BLaER1 (cell line): ENCODE results near the gene NSUN6.

Source experiments
- H3K27ac ChIP-seq: shearing (Covaris generic); formaldehyde crosslinking; 2 replicates; pipeline ENCODE4 v1.8.1; 2022
- H3K27me3 ChIP-seq: shearing (Covaris generic); formaldehyde crosslinking; 2 replicates; pipeline ENCODE4 v1.8.1; 2022
- H3K36me3 ChIP-seq: shearing (Covaris generic); formaldehyde crosslinking; 2 replicates; pipeline ENCODE4 v1.8.1; 2022
- H3K4me1 ChIP-seq: shearing (Covaris generic); formaldehyde crosslinking; 2 replicates; pipeline ENCODE4 v1.8.1; 2022
- H3K4me2 ChIP-seq: shearing (Covaris generic); formaldehyde crosslinking; 2 replicates; pipeline ENCODE4 v1.8.1; 2022
- H3K4me3 ChIP-seq: shearing (Covaris generic); formaldehyde crosslinking; 2 replicates; pipeline ENCODE4 v1.8.1; 2022
- H3K9ac ChIP-seq: shearing (Covaris generic); formaldehyde crosslinking; 2 replicates; pipeline ENCODE4 v1.8.1; 2022
- H3K9me3 ChIP-seq: shearing (Covaris generic); formaldehyde crosslinking; 2 replicates; pipeline ENCODE4 v1.8.1; 2022
- H4K20me1 ChIP-seq: shearing (Covaris generic); formaldehyde crosslinking; 2 replicates; pipeline ENCODE4 v1.8.1; 2022
- Cebpa-rat ChIP-seq: shearing (Covaris generic); IDR thresholded peaks from 2 replicates; pipeline ENCODE4 v1.8.1; 2022

NSUN6 gene, protein sequence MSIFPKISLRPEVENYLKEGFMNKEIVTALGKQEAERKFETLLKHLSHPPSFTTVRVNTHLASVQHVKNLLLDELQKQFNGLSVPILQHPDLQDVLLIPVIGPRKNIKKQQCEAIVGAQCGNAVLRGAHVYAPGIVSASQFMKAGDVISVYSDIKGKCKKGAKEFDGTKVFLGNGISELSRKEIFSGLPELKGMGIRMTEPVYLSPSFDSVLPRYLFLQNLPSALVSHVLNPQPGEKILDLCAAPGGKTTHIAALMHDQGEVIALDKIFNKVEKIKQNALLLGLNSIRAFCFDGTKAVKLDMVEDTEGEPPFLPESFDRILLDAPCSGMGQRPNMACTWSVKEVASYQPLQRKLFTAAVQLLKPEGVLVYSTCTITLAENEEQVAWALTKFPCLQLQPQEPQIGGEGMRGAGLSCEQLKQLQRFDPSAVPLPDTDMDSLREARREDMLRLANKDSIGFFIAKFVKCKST

DNA sequence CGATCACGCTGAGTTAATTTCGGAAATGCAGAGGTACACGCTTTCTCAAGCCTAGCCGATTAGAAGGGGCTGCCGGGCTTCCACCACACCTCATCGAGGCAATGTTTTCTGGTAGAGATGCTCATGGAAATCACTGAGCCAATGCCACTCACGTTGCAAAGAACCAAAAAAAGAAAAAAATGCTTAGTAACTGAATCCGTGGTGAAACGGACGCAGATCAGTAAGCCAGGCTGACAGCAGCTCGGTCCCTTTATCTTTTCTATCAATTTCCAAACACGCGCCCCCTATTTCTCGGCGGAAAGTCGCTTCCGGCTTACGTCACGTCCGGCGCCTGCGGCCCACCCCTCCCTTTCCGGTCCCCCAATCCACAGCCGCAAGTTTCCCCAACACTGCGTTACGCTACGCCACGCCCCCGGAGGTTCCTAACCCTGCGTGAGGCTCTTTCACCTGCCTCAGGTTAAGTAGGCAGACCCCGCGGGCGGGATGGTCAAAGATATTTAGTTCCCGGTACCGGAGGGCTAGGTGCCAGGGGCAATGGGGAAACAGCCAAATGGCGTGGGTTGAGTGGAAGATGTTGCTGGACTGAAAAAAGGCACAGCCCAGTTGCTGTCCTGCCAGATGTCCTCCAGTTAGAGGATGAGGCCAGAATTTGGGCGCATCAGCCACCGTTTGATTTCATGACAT lies at the start of gene NSUN6:
NSUN6 (minus strand) TSS at position 264 of the 684 bp plus-strand sequence. CDS start 384 bp downstream, outside the sequence.
- H3K27ac ChIP-seq = peak within 1 kb of the TSS; percentile 78
- TF ChIP-seq Cebpa-rat = no peak

DNA sequence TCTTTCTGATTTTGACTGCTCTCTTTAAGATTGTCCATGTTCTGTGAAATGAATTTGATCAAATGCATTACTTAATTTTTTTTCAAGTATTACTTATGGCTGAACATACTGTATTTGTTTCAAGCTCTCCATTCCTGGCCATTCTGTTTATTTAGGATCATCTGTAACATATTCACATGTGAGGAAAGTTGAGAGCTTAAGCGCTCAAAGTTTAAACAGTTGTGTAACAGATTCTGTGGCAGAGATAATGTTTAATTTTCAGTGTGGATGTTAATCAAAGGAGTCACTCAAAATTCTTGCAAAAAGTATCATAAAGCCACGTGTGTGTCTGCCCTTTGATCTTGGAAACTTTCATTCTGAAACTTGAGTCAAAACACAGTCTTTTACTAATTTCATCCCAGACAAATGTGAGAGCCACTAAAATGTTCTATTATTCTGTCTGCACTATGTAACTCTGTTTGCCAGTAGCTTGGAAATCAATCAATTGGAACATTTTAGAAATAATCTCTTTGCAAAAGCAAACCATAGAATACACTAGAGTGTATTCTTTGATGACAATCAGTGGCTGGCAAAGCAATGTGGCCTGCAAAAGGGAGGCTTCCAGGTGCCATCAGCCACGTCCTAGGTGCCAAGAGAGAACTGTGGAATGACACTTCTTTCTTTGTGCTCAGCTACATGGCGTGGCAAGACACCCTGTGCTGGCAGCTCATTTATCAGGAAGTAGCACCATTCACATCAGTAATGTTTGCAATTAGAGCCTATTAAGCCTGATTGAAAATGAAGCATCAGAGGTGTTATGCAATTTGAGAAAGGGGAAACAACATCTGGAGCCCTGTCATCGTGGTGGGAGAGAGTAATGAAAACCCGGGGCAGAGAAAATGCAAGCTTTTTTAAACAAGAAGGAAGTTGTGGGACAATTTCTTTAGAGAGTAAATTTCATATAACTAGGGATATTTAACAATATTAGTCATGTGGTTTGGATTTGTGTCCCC lies 48.8 kb upstream of the NSUN6 start:
- no peak overlapping the region for H3K4me3 ChIP-seq
- H3K4me1 ChIP-seq = no peaks in the 10 kb centered on the region
- no peaks in the 10 kb centered on the region for H4K20me1 ChIP-seq
- no peaks in the 10 kb centered on the region for H3K27me3 ChIP-seq
- H3K4me2 ChIP-seq = no peak overlapping the region
- H3K36me3 ChIP-seq = no peaks in the 10 kb centered on the region
- no peak overlapping the region for H3K9ac ChIP-seq
- no peak overlapping the region for H3K27ac ChIP-seq
- no peak for TF ChIP-seq Cebpa-rat
- no peaks in the 10 kb centered on the region for H3K9me3 ChIP-seq

More for the DNA sequence above, at the start of gene NSUN6:
- Histone ChIP-seq H3K36me3 (peaks cover 12% of the 10 kb centered on the region), H3K4me2 (peak within 1 kb of the TSS; percentile 86), H3K27me3 (no peaks in the 10 kb centered on the region), H3K9ac (peak within 1 kb of the TSS; percentile 80), H3K9me3 (no peaks in the 10 kb centered on the region), H3K4me3 (peak within 1 kb of the TSS; percentile 79), H4K20me1 (no peaks in the 10 kb centered on the region), H3K4me1 (peaks cover 34% of the 10 kb centered on the region)

DNA sequence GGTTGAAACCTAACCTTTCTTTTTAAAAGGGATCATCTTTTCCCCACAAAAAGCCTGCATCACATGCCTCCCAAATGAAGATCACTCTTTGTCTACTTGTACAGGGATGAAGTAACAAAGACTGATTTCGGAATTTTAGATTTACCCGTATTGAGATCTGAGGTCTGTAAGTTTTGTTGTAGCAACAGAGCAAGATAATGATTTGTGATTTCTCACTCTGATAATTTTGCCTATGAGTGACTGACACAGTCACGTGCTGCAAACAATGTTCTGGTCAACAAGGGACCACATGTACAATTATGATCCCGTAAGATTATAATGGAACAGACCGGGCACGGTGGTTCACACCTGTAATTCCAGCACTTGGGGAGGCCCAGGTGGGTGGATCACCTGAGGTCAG lies 39.2 kb upstream of the NSUN6 start:
- Histone ChIP-seq H3K4me1 (no peaks in the 10 kb centered on the region), H3K36me3 (no peaks in the 10 kb centered on the region), H3K9ac (no peak overlapping the region), H3K27me3 (no peaks in the 10 kb centered on the region), H3K27ac (no peak overlapping the region), H3K9me3 (no peaks in the 10 kb centered on the region), H3K4me2 (no peak overlapping the region), H4K20me1 (no peaks in the 10 kb centered on the region), H3K4me3 (no peak overlapping the region)
- no peak for TF ChIP-seq Cebpa-rat

DNA sequence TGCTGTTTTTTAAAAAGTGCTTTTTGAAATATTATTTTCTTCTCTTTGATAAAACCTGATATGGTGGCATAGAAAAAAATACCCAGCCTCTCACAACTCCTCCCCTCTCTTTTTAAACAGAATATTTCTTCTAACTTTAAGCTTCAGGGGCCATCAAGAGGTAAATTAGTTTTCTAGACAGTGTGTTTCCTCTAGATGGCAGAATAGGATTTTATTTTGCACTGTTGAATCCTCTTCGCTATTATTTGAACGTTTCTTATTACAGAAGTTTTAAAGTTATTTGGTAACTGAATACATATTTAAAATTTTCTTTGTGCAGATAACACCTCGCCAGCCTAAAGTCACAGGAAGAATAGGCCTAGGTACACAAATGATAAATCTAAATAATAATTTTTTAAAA lies 38.1 kb upstream of the NSUN6 start:
- Histone ChIP-seq H3K9me3 (no peaks in the 10 kb centered on the region), H3K4me2 (no peak overlapping the region), H3K9ac (no peak overlapping the region), H3K4me3 (no peak overlapping the region), H3K4me1 (no peaks in the 10 kb centered on the region), H3K27ac (no peak overlapping the region), H3K36me3 (no peaks in the 10 kb centered on the region), H3K27me3 (no peaks in the 10 kb centered on the region), H4K20me1 (no peaks in the 10 kb centered on the region)
- no peak for TF ChIP-seq Cebpa-rat

DNA sequence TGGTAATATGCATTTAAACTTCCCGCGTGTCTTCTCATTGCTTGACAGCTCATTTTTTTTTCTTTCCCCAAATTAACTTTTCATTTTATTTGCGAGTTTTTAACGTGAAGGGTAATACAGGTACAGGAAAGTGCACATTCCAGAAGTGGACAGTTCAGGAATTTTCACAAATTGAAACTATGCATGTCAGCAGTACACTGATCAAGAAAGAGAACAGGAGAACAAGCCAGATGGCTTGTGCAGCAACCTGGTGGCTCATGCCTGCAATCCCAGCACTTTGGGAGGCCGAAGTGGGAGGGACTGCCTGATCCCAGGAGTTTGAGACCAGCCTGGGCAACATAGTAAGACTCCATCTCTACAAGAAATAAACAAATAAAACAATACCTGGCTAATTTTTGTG lies 36.3 kb upstream of the NSUN6 start:
- TF ChIP-seq Cebpa-rat = no peak
- H3K9me3 ChIP-seq = no peaks in the 10 kb centered on the region
- peaks cover 4% of the 10 kb centered on the region; the same call in 1 of the 2 replicates for H3K36me3 ChIP-seq
- H3K4me1 ChIP-seq = no peaks in the 10 kb centered on the region
- H3K27me3 ChIP-seq = no peaks in the 10 kb centered on the region
- H4K20me1 ChIP-seq = no peaks in the 10 kb centered on the region
- H3K9ac ChIP-seq = no peak overlapping the region
- no peak overlapping the region for H3K4me3 ChIP-seq
- H3K4me2 ChIP-seq = no peak overlapping the region
- no peak overlapping the region for H3K27ac ChIP-seq

DNA sequence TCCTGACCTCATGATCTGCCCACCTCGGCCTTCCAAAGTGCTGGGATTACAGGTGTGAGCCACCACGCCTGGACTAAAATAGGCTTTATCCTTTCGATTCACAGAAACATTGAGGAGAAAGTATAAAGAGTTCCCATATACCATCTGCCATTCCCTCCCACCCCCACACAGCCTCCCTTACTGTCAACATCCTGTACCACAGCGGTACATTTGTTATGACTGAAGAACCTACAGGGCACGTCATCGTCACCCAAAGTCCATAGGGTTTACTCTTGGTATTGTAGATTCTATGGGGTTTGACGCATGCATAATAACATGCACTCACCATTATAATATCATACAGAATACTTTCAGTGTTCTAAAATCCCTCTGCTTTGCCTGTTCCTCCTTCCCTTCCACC lies 35.8 kb upstream of the NSUN6 start:
- Histone ChIP-seq H3K27ac (no peak overlapping the region), H3K9ac (no peak overlapping the region), H3K27me3 (no peaks in the 10 kb centered on the region), H3K4me1 (no peaks in the 10 kb centered on the region), H4K20me1 (no peaks in the 10 kb centered on the region), H3K9me3 (no peaks in the 10 kb centered on the region), H3K36me3 (peaks cover 8% of the 10 kb centered on the region; the same call in 1 of the 2 replicates), H3K4me2 (no peak overlapping the region), H3K4me3 (no peak overlapping the region)
- TF ChIP-seq Cebpa-rat = no peak

DNA sequence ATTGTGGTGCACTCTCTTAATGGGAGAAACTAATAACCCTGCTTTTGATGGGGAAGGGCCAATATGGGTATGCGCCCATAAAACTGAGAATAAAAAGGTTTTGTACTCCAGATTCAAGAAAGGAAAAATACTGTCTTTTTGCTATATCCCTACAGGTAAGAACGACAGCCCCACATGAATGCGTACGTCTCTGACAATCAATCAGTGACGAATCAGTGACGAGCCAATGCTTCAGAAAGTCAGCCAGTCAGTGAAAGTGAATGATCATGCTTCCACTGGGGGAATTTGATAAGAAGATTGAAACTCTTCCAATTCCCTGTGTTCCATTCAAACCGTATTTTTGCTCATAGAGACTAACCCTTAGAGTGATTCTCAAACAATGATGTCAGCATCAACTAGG lies 34.2 kb upstream of the NSUN6 start:
- Histone ChIP-seq H3K4me2 (no peak overlapping the region), H3K4me3 (no peak overlapping the region), H3K27ac (no peak overlapping the region), H3K36me3 (peaks cover 23% of the 10 kb centered on the region), H3K9me3 (no peaks in the 10 kb centered on the region), H3K9ac (no peak overlapping the region), H3K4me1 (no peaks in the 10 kb centered on the region), H3K27me3 (no peaks in the 10 kb centered on the region), H4K20me1 (0 out of 2 replicates have a peak, but pooled peaks cover 7% of the 10 kb centered on the region)
- no peak for TF ChIP-seq Cebpa-rat

DNA sequence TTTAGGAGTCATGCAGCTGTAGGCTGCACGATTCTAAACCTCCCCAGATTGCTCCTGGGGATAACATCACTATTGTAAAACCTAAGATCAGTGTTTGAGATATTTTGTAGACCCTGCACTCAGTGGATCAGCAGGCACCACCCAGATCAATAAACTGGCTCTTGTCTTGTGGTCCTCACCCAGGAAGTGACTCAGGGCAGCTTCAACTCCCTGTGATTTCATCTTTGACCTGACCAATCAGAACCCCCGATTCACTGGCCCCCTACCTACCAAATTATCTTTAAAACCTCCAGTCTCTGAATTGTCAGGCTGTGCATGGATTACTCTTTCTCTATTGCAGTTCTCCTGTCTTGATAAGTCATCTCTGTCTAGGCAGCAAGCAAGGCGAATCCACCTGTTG lies 33.6 kb upstream of the NSUN6 start:
- no peak overlapping the region for H3K9ac ChIP-seq
- H3K9me3 ChIP-seq = no peaks in the 10 kb centered on the region
- TF ChIP-seq Cebpa-rat = no peak
- peaks cover 23% of the 10 kb centered on the region for H3K36me3 ChIP-seq
- no peak overlapping the region for H3K4me3 ChIP-seq
- H3K4me1 ChIP-seq = no peaks in the 10 kb centered on the region
- H3K4me2 ChIP-seq = no peak overlapping the region
- H4K20me1 ChIP-seq = 0 out of 2 replicates have a peak, but pooled peaks cover 7% of the 10 kb centered on the region
- no peak overlapping the region for H3K27ac ChIP-seq
- no peaks in the 10 kb centered on the region for H3K27me3 ChIP-seq

DNA sequence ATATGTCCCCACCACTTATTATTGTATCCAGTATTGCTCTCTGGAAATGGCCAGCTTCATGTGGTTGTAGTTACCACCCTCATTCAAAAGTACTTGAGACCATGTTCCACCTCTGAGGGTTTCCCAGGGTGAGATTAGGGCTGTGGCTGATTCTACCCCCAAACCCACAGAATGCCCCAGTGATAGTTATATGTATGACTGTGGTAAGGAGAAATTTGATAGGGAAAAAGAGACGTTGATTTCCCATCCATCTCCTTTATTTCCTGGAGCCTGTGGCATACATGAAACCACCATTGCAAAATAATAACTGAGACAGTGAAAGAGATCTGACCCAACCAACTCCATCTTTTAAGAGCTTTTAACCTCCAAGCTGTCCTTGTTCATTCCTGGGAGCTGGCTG lies 33.0 kb upstream of the NSUN6 start:
- Histone ChIP-seq H3K4me3 (no peak overlapping the region), H3K9ac (no peak overlapping the region), H3K9me3 (no peaks in the 10 kb centered on the region), H3K4me1 (no peaks in the 10 kb centered on the region), H3K27me3 (no peaks in the 10 kb centered on the region), H3K27ac (no peak overlapping the region), H4K20me1 (0 out of 2 replicates have a peak, but pooled peaks cover 7% of the 10 kb centered on the region), H3K4me2 (no peak overlapping the region), H3K36me3 (peaks cover 23% of the 10 kb centered on the region)
- no peak for TF ChIP-seq Cebpa-rat
